ENCODE results near the gene DOK6. TPM values are rescaled to one million over a fixed set of nuclear protein-coding genes. Genes with fewer than 3 reads are reported as not detected.

The DOK6 gene
- total RNA-seq, 1 experiment from 2014 or later = 4.1 TPM

GRCh38 chr18:69617888-69618287, 217.2 kb downstream of the DOK6 start (continued):
- TF ChIP-seq, protein P1, sequence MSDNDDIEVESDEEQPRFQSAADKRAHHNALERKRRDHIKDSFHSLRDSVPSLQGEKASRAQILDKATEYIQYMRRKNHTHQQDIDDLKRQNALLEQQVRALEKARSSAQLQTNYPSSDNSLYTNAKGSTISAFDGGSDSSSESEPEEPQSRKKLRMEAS (CRISPR knock-in tag; IDR thresholded peaks at IDR 0.05) = no peak
- TF ChIP-seq SOX15 (CRISPR knock-in tag; IDR thresholded peaks at IDR 0.05) (no peak), NR1H2 (CRISPR knock-in tag; IDR thresholded peaks at IDR 0.05) (no peak), STAT6 (CRISPR knock-in tag; conservative IDR thresholded peaks at IDR 0.05; ENCODE audit: low read depth) (no peak), ATF3 (CRISPR knock-in tag; conservative IDR thresholded peaks at IDR 0.05) (no peak)
- TF ChIP-seq, protein P2, sequence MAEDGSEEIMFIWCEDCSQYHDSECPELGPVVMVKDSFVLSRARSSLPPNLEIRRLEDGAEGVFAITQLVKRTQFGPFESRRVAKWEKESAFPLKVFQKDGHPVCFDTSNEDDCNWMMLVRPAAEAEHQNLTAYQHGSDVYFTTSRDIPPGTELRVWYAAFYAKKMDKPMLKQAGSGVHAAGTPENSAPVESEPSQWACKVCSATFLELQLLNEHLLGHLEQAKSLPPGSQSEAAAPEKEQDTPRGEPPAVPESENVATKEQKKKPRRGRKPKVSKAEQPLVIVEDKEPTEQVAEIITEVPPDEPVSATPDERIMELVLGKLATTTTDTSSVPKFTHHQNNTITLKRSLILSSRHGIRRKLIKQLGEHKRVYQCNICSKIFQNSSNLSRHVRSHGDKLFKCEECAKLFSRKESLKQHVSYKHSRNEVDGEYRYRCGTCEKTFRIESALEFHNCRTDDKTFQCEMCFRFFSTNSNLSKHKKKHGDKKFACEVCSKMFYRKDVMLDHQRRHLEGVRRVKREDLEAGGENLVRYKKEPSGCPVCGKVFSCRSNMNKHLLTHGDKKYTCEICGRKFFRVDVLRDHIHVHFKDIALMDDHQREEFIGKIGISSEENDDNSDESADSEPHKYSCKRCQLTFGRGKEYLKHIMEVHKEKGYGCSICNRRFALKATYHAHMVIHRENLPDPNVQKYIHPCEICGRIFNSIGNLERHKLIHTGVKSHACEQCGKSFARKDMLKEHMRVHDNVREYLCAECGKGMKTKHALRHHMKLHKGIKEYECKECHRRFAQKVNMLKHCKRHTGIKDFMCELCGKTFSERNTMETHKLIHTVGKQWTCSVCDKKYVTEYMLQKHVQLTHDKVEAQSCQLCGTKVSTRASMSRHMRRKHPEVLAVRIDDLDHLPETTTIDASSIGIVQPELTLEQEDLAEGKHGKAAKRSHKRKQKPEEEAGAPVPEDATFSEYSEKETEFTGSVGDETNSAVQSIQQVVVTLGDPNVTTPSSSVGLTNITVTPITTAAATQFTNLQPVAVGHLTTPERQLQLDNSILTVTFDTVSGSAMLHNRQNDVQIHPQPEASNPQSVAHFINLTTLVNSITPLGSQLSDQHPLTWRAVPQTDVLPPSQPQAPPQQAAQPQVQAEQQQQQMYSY (CRISPR knock-in tag; IDR thresholded peaks at IDR 0.05) = no peak

- Mint-ChIP-seq H3K27me3 (ENCODE audit: low read depth) (no peaks in the 10 kb centered on the region), H3K4me3 (no peak overlapping the region), H3K36me3 (no peaks in the 10 kb centered on the region), H3K9me3 (0 out of 2 replicates have a peak, but pooled peaks cover 3% of the 10 kb centered on the region), H3K27ac (no peak overlapping the region), H3K4me1 (peaks cover 4% of the 10 kb centered on the region; the same call in 1 of the 2 replicates)
- ChIA-PET POLR2A (no interaction called here), CTCF (interaction anchor here (1.1 kb wide), 1 partner anchor 153 kb away, joined by 3 read pairs; no protein-coding TSS in a partner anchor)
- DNase-seq (ENCODE audit: low spot score) (no peak), ATAC-seq (no peak)
- TF ChIP-seq HMGXB4 (CRISPR knock-in tag; IDR thresholded peaks at IDR 0.05) = no peak
- TF ChIP-seq TEAD1 (CRISPR knock-in tag; IDR thresholded peaks at IDR 0.05) = no peak
- TF ChIP-seq E2F4 (CRISPR knock-in tag; IDR thresholded peaks at IDR 0.05; ENCODE audit: borderline replicate concordance, low read depth) = no peak
Observed at GRCh38 chr18:69622184-69622583, 221.5 kb downstream of the DOK6 start.

DNA sequence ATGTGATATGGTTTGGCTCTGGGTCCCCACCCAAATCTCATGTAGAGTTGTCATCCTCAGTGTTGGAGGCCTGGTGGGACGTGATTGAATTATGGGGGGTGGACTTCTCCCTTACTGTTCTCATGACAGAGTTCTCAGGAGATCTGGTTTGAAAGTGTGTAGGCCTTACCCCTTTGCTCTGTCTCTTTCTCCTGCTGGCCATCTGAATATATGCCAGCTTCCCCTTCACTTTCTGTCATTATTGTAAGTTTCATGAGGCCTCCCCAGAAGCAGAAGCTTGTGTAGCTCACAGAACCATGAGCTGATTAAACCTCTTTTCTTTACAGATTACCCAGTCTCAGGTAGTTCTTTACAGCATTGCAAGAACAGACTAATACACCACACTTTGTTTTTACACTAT, 222.3 kb downstream of the DOK6 start:
- POLR2A ChIA-PET = no interaction called here
- Mint-ChIP-seq H3K4me1 (peaks cover 4% of the 10 kb centered on the region; the same call in 1 of the 2 replicates), H3K27ac (no peak overlapping the region), H3K27me3 (ENCODE audit: low read depth) (no peaks in the 10 kb centered on the region), H3K36me3 (no peaks in the 10 kb centered on the region), H3K4me3 (no peak overlapping the region), H3K9me3 (0 out of 2 replicates have a peak, but pooled peaks cover 3% of the 10 kb centered on the region)
- ATAC-seq (no peak), DNase-seq (ENCODE audit: low spot score) (no peak)
- no peak for TF ChIP-seq FOXP1 (CRISPR knock-in tag; IDR thresholded peaks at IDR 0.05; ENCODE audit: borderline replicate concordance)
- TF ChIP-seq JUN (CRISPR knock-in tag; IDR thresholded peaks at IDR 0.05) = no peak
- TF ChIP-seq NFATC4 (CRISPR knock-in tag; IDR thresholded peaks at IDR 0.05) = no peak
- TF ChIP-seq KAT7 (CRISPR knock-in tag; IDR thresholded peaks at IDR 0.05; ENCODE audit: borderline replicate concordance) = no peak
- TF ChIP-seq SP1 (CRISPR knock-in tag; conservative IDR thresholded peaks at IDR 0.05) = no peak
- TF ChIP-seq ZNF423 (CRISPR knock-in tag; IDR thresholded peaks at IDR 0.05) = no peak
- no peak for TF ChIP-seq ETV6 (CRISPR knock-in tag; IDR thresholded peaks at IDR 0.05)
- TF ChIP-seq HMGXB4 (CRISPR knock-in tag; IDR thresholded peaks at IDR 0.05) = no peak
- no peak for TF ChIP-seq GABPB1 (CRISPR knock-in tag; IDR thresholded peaks at IDR 0.05)
- no peak for TF ChIP-seq TEAD4 (CRISPR knock-in tag; IDR thresholded peaks at IDR 0.05)
- TF ChIP-seq MLX (CRISPR knock-in tag; IDR thresholded peaks at IDR 0.05) = no peak
- TF ChIP-seq PRRX2 (CRISPR knock-in tag; IDR thresholded peaks at IDR 0.05) = no peak
- TF ChIP-seq NR2C2 (CRISPR knock-in tag; IDR thresholded peaks at IDR 0.05) = no peak
- no peak for TF ChIP-seq HMGA2 (CRISPR knock-in tag; IDR thresholded peaks at IDR 0.05)
- CTCF ChIA-PET = interaction anchor here (1.1 kb wide), 1 partner anchor 154 kb away, joined by 3 read pairs; no protein-coding TSS in a partner anchor

Measured in WTC11 (cell line).